DND-41 (cell line): ENCODE results near the gene RAB14.

ENCODE experiments used
- ATAC-seq: fragments of 200-7000 bp; cut with Tn5 transposase; 3 replicates; pipeline ENCODE4 v1.9.1; 2021; ENCODE audit warnings: low read depth; ENCODE audit not compliant: insufficient read depth
- DNase-seq: peaks from one replicate; pipeline ENCODE4 v3.0.0-alpha.2; 2020
- H2AFZ ChIP-seq: 2 replicates; pipeline ENCODE4 v1.6.0; 2012; ENCODE audit warnings: low read depth, low read length
- H3K27ac ChIP-seq: 2 replicates; pipeline ENCODE4 v1.5.1; 2012; ENCODE audit warnings: low read length, inconsistent platforms
- H3K27me3 ChIP-seq: fragments of 200-600 bp; sonication (generic); 2 replicates; pipeline ENCODE4 v1.6.0; 2012; ENCODE audit warnings: low read length, mild to moderate bottlenecking, inconsistent platforms; ENCODE audit not compliant: insufficient read depth, poor library complexity
- H3K36me3 ChIP-seq: 2 replicates; pipeline ENCODE4 v1.5.1; 2012; ENCODE audit warnings: low read length, inconsistent platforms; ENCODE audit not compliant: insufficient read depth
- H3K4me1 ChIP-seq: 2 replicates; pipeline ENCODE4 v1.5.1; 2012; ENCODE audit warnings: mild to moderate bottlenecking, low read length; ENCODE audit not compliant: insufficient read depth
- H3K4me2 ChIP-seq: 2 replicates; pipeline ENCODE4 v1.6.0; 2012; ENCODE audit warnings: mild to moderate bottlenecking, moderate library complexity, low read length, inconsistent platforms; ENCODE audit not compliant: insufficient read depth
- H3K4me3 ChIP-seq, 2 experiments: fragments of 200-600 bp in 1 of 2; shearing (Covaris generic) in 1 of 2; 2 replicates each; pipeline ENCODE4 v1.5.1; 2012 to 2016; ENCODE audit warnings: inconsistent platforms in 2 of 2, low read length in 2 of 2, mild to moderate bottlenecking in 2 of 2, low read depth in 1 of 2, moderate library complexity in 1 of 2
- H3K79me2 ChIP-seq: 2 replicates; pipeline ENCODE4 v1.6.0; 2012; ENCODE audit warnings: low read length, inconsistent platforms; ENCODE audit not compliant: insufficient read depth
- H3K9ac ChIP-seq: 2 replicates; pipeline ENCODE4 v1.6.0; 2012; ENCODE audit warnings: low read depth, mild to moderate bottlenecking, inconsistent platforms, low read length, moderate library complexity
- H3K9me3 ChIP-seq: 2 replicates; pipeline ENCODE4 v1.5.1; 2012; ENCODE audit warnings: low read length, moderate library complexity, mild to moderate bottlenecking, inconsistent platforms; ENCODE audit not compliant: insufficient read depth, severe bottlenecking
- H4K20me1 ChIP-seq: 2 replicates; pipeline ENCODE4 v1.6.0; 2012; ENCODE audit warnings: low read length; ENCODE audit not compliant: insufficient read depth
- CTCF ChIP-seq: IDR thresholded peaks from 2 replicates; pipeline ENCODE4 v1.5.1; 2012; ENCODE audit warnings: borderline replicate concordance, low read length, moderate library complexity, mild to moderate bottlenecking; ENCODE audit not compliant: poor library complexity, severe bottlenecking; ENCODE audit errors: extremely low read depth
- EZH2 ChIP-seq: IDR thresholded peaks from 3 replicates; pipeline ENCODE4 v1.6.1; 2012; ENCODE audit warnings: borderline replicate concordance, low read depth, mild to moderate bottlenecking, moderate library complexity, low read length, inconsistent platforms; ENCODE audit not compliant: severe bottlenecking

The RAB14 gene

DNA sequence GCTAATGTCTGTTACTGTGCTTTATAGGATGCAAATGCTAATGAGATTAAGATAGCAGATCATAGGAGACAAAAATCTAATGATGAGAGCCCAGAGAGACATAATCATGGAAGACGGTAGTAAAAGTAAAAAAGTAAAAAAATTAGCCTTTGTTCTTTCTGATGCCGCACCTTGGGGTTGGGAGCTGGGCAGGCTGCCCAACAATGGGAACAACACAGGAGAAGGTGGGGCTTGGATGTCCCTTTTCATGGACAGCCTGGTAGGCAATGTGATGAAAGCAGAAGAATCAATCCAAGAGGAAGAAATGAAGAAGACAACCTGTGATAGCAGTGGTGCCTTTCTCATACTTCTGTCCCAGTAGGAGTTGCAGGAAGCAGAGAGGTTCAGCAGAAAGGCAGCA, 57.2 kb downstream of the RAB14 start:
- ATAC-seq (no peak), DNase-seq (no peak)
- Histone ChIP-seq H3K9me3 (no peaks in the 10 kb centered on the region), H3K79me2 (no peaks in the 10 kb centered on the region), H3K27me3 (no peaks in the 10 kb centered on the region), H4K20me1 (no peaks in the 10 kb centered on the region), H3K4me2 (no peak overlapping the region), H3K36me3 (peaks cover 98% of the 10 kb centered on the region), H3K4me1 (no peaks in the 10 kb centered on the region), H2AFZ (no peak overlapping the region), H3K9ac (no peak overlapping the region), H3K4me3 (no peak overlapping the region), H3K27ac (no peak overlapping the region)
- TF ChIP-seq CTCF, result no peak
- no peak for TF ChIP-seq EZH2

- no peaks in the 10 kb centered on the region for H3K27me3 ChIP-seq
- no peaks in the 10 kb centered on the region for H3K4me1 ChIP-seq
- no peaks in the 10 kb centered on the region for H4K20me1 ChIP-seq
- no peak for ATAC-seq
- no peak overlapping the region for H3K4me3 ChIP-seq
- H3K36me3 ChIP-seq, result peaks cover 98% of the 10 kb centered on the region
- no peaks in the 10 kb centered on the region for H3K79me2 ChIP-seq
- no peak for DNase-seq
- no peak overlapping the region for H3K27ac ChIP-seq
- no peak overlapping the region for H2AFZ ChIP-seq
- H3K4me2 ChIP-seq, result no peak overlapping the region
- H3K9ac ChIP-seq, result no peak overlapping the region
- H3K9me3 ChIP-seq, result no peaks in the 10 kb centered on the region
- TF ChIP-seq EZH2 (no peak), CTCF (no peak)
These were observed 57.9 kb downstream of the RAB14 start for GRCh38 chr9:121143771-121144170.

GRCh38 chr9:121141706-121142105, 60.0 kb downstream of the RAB14 start:
- TF ChIP-seq EZH2, result no peak
- no peak for TF ChIP-seq CTCF
- H3K9ac ChIP-seq, result no peak overlapping the region
- DNase-seq (no peak), ATAC-seq (no peak)
- no peak overlapping the region for H3K4me2 ChIP-seq
- no peaks in the 10 kb centered on the region for H3K4me1 ChIP-seq
- no peak overlapping the region for H3K4me3 ChIP-seq
- no peaks in the 10 kb centered on the region for H3K27me3 ChIP-seq
- H3K79me2 ChIP-seq, result no peaks in the 10 kb centered on the region; the same call in 1 of the 2 replicates
- H2AFZ ChIP-seq, result no peak overlapping the region
- H3K9me3 ChIP-seq, result no peaks in the 10 kb centered on the region
- H3K36me3 ChIP-seq, result peaks cover 96% of the 10 kb centered on the region
- H4K20me1 ChIP-seq, result no peaks in the 10 kb centered on the region; the same call in 1 of the 2 replicates
- H3K27ac ChIP-seq, result no peak overlapping the region

DNA sequence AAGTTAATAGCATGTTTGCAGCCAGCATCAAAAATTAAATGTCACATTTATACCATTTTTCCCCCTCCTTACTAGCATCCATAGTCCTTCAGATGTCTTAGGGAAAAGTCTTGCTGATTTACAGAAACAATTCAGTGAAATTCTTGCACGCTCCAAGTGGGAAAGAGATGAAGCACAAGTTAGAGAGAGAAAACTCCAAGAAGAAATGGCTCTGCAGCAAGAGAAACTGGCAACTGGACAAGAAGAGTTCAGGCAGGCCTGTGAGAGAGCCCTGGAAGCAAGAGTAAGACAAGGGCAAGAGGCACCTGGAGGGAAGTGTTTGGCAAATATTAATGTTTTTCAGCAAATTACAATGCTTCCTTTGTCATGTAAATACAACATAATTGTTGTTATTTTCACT, 60.4 kb downstream of the RAB14 start:
- no peak overlapping the region for H3K9ac ChIP-seq
- H3K4me3 ChIP-seq, result no peak overlapping the region
- no peaks in the 10 kb centered on the region for H3K4me1 ChIP-seq
- H3K79me2 ChIP-seq, result no peaks in the 10 kb centered on the region; the same call in 1 of the 2 replicates
- DNase-seq (no peak), ATAC-seq (no peak)
- H3K27me3 ChIP-seq, result no peaks in the 10 kb centered on the region
- no peak overlapping the region for H3K27ac ChIP-seq
- H2AFZ ChIP-seq, result no peak overlapping the region
- H3K9me3 ChIP-seq, result no peaks in the 10 kb centered on the region
- peaks cover 96% of the 10 kb centered on the region for H3K36me3 ChIP-seq
- no peaks in the 10 kb centered on the region; the same call in 1 of the 2 replicates for H4K20me1 ChIP-seq
- TF ChIP-seq EZH2 (no peak), CTCF (no peak)
- H3K4me2 ChIP-seq, result no peak overlapping the region
